GM18499 (cell line): ENCODE measurements around the gene TRMO.
"Not testable (repeated sequence)": the region's sequence is repeated elsewhere in the genome, so short reads cannot be mapped to it uniquely, and the experiment has no call there.

Source experiments
- ATAC-seq: cut with Tn5 transposase; IDR thresholded peaks from one replicate; pipeline ENCODE4 v1.9.1; 2021; ENCODE audit warnings: moderate number of reproducible peaks; ENCODE audit not compliant: insufficient read depth, unreplicated experiment

The TRMO gene

GRCh38 chr9:97921959-97922724 is at the start of gene TRMO:
TSS of gene TRMO (minus strand) at chr9:97922500. CDS start at chr9:97922493, 7 bp downstream.
- peak; percentile 59 for ATAC-seq

DNA sequence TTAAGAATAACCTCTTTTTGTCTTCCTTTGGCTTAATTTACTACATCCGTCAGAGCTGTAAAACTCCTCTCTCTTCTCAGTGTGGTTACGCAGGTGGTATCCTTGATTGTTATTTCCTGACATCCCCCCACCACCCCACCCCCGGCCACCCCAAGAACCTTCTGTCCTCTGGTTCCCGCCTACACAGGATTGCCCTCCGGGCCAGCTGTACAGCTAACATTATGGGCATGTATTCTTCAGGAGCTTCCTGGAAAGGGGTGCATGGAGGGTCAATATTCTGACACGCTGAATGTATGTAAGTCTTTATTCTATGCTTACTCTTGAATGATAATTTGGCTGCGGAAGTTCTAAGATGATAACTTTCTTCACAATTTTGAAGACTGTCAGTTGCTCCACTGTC is 47.9 kb upstream of the TRMO start:
- ATAC-seq, result no peak

DNA sequence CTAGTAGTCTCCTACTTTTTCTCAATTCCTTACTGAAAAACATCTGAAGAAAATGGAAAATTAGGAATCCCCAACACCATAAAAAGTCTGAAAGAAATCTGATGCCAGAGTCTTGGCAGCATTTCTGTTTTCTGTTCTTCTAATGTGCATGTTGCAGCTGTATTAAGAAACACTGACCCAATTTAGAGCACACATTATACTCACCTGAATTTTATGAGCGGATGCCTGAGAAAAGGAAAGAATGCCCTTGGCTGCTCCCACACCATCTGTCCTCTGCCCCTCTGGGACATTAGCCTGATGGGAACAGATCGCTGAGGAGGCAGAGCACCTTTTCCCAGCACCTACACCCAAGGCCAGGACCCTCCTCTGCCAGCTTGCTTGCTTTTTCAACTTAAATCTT is 46.7 kb upstream of the TRMO start:
- no peak for ATAC-seq

DNA sequence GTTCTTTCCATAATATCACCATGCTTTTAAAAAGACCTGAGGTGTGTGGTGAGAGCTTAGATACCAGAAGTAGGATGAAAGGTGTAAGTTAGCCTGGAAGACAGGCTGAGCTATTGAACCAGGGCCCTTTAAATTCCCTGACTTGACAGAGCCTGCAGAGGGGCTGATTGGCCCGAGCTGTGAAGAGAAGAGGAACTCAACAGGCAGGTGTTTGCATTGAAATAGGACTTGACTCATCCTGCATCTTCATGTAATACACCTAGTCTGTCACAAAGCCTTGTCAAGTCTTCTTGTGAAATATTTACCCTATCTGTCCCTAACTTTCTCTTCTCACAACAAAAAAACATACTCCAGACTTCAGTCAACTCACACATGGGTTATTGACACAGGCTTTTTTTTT is 44.2 kb upstream of the TRMO start:
- no peak for ATAC-seq

- ATAC-seq, result no peak
Measured at GRCh38 chr9:97964901-97965300, 42.6 kb upstream of the TRMO start.

DNA sequence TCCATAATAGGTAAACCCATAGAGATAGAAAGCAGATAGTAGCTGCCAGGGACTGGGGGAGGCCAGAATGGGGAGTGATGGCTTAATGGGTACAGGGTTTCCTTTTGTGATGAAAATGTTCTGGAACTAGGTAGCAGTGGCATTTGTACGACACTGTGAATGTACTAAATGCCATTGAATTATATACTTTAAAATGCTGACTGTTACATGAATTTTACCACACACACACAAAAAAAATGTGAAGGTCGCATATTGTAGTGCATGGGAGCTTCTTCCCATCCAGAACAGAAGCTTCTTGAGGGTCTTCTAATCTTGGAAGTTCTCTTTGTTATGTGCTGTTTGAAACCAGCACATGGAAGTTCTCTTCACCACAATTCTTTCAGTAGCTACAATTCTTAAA is 40.9 kb upstream of the TRMO start:
- ATAC-seq, result no peak

DNA sequence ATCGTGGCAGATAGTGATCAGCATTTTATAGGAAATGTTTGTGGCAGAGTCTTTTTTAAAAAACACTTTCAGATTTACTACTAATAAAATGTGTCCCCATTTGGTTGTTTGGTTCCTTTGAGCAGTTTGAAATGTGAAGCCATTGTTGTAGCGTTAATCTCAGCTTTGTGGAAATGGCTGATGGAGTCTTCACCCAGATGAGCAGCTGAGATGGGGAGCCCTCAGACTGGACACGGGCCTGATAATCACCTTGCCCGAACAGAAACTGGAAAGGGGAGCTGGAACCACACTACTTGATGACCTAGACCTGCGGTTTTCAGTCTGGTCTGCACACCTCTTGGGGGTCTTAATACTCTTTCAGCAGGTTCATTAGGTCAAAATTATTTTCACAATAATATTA is 40.3 kb upstream of the TRMO start:
- no peak for ATAC-seq

DNA sequence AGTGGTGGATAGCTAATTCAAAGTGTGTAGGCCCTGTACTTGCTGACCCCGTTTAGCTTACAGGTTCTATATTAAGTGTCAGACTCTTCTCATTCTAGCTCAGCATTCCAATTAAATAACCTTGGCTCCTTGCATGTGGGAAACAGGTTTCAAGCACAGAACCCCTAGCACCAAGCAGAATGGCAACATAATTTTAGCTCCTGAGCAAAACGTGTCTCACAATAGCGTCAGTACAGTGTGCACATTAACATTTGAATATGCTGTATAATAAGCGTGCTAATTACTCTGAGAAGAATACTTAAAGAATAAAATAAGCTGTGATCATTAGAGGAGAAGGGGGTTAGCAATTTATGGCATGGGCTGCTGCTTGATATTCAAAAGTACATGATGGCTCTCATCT is 39.8 kb upstream of the TRMO start:
- ATAC-seq, result no peak

DNA sequence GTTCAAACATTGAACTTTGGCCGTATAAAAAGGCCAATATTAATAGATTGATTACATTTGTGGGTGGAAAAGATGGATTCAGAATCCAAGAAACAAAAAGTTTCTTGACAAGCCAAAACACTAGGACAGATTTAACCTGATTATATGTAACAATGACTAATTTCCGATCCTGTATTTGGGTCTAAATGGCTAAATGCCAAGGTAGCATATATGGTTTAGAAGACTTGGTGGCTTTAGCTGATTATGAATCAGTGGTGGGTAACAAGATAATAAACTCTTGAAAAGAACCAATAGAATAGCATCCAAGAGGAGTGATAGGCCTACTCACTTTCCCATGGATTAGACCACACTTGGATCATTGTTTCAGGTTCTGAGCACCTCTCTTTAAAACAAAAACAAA is 39.1 kb upstream of the TRMO start:
- no peak for ATAC-seq

- not testable (repeated sequence) for ATAC-seq
Measured at GRCh38 chr9:97960678-97961328, 38.5 kb upstream of the TRMO start.

DNA sequence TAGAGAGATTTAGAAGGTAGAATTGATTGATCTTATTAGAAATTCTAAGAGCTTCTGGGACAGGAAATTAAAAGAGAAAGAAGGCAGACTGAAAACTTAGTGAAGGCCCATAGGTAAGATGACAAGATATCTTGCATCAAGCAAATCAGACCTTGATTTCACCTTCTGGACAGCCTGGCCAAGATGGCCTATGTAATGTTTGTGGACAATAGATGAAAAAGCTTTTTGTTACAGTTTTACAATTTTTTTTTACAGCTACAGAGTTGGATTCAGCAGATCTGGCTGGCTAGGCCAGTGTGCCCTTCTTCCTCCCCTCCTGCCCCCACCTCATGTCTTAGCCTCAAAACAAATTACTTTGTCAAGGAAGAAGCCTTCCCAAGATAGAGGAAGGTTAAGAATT is 37.3 kb upstream of the TRMO start:
- ATAC-seq, result no peak

DNA sequence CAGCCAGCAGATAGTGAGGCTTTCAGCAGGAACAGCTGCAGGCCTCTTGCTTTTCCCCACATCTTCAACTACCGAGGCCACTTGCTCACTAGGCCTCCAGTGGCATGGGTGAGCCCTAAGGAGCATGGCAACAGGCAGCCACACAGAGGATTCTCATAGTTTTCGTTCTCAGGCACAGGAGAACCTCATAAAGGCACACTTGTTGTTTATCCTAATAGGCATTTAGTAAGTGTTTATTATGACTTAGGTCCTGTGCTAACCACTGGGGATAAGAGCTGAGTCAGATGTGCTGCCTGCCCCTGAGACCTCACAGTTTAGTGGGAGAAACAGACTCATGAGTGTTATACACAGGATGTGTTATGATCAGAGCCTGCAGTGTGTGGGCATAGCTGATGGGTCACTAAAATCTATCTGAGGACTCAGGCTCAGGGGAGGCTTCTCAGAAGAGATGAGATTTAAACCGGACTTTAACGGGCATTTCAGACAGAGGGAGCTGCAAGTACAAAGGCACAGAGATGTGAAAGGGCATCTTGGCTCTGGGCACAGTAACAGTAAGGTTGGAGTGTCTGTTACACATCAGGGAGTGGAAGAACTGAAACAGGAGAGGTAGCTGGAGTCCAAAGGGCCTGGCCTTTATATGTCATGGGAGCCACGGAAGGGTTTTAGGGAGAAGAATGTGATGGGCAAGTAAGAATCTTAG is 36.7 kb upstream of the TRMO start:
- ATAC-seq, result no peak

DNA sequence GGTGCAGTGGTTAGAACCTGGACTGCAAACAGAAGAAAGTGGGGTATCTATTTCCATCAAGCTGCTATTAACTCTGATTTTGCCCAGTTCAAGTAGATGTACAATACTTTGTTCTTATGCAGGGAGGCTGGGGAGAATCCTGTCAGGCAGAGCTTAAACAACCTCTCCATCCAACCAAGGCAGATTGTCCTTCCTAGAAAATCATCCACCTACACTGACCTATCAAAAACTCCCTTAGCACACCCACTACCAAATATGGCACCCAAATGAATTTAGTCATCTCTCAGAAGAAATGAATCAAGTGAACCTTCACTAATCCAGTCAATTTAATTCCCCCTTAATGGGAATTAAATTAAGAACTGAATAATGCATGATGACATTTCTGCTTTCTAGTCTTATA is 34.0 kb upstream of the TRMO start:
- no peak for ATAC-seq

DNA sequence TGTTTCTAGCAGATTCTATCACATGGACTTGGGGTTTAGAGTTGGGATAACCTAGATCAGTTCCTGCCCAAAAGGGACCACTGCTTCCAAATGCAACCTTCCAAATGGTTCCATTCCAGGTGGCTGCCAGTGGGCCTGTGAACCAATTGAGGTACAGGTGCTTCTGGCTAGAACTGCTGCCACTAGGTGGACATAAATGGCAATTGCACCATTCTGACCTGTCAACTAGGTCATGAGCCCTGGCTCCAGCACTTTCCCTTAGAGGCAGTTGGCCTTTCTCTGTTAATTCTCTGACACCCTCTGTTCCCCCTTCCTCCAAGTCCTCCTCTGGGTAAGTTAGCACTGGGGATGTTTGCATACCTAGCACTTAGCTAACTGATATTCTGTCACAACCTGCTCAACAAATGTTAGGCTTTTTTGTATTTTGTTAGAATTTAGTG is 32.3 kb upstream of the TRMO start:
- ATAC-seq, result no peak

GRCh38 chr9:97950873-97951272 is 28.6 kb upstream of the TRMO start:
- not testable (repeated sequence) for ATAC-seq

GRCh38 chr9:97947094-97947493 is 24.8 kb upstream of the TRMO start:
- not testable (repeated sequence) for ATAC-seq

DNA sequence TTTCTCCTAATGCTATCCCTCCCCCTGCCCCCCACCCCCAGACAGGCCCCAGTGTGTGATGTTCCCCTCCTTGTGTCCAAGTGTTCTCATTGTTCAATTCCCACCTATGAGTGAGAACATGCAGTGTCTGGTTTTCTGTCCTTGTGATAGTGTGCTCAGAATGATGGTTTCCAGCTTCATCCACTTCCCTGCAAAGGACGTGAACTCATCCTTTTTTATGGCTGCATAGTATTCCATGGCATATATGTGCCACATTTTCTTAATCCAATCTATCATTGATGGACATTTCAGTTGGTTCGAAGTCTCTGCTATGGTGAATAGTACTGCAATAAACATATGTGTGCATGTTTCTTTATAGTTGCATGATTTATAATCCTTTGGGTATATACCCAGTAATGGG is 23.2 kb upstream of the TRMO start:
- not testable (repeated sequence) for ATAC-seq

DNA sequence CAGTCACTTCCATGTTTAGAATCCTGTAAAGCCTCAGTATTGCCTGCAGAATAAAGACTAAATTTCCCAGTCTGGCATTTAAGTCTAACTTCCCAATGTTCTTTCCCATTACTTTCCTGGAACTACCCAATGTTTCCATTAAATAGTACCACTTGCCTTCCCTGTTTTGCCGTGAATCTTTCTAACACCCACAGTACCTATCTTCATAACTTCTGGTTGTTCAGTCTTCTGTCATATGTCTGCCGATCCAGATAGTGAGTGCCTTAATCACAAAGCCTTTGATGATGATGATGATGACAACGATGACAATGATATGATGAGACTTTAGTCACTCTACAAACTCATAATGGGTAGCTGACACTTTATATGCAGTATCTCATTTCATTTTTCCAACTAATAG is 22.3 kb upstream of the TRMO start:
- ATAC-seq, result no peak

DNA sequence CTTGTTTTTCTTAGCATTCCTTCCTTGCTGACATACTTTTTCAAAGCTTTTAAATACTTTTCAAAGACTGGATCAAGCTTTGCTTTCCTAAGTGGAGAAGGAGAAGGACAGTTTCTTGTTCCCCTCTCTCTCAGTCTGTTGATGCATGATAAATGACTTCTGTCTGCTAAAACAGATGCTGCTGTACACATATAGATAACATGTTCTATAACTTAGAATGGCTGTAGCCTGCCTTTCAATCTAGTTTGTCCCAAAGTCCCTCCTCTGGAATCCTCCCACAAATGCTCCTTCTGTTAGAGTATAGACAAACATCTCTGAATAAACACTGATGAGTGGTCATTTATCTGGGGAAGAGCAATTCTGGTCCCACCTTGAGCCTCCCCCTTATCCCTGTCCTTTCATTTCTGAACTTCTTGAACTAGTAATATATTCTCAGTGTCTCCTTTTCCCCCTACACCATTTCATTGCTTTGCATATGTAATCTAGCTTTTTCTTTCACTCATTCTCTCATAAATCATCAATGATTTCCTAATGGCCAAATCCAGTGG is 21.1 kb upstream of the TRMO start:
- ATAC-seq, result no peak

DNA sequence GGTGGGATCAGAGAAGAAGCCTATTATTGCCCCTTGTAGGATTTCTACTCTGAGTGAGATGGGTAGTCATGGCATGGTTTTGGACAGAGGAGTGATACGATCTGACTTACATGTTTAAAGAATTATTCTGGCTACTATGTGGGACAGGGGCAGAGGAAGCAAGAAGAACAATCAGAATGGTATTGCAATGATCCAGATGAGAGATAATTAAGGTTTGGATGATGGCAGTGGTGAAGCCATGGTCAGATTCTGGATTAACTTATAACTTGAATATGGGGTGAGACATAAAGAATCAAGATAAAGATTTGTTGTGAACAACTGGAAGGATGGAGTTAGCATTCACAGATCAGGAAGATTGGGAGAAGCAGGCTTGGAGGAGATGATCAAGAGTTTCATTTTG is 19.0 kb upstream of the TRMO start:
- no peak for ATAC-seq

GRCh38 chr9:97940741-97941140 is 18.4 kb upstream of the TRMO start:
- ATAC-seq, result no peak
